SK-N-SH treated with all-trans-retinoic acid at 6 μM for 48 hours (cell line): ENCODE measurements around the gene RNF208.

Experiments
- ATAC-seq: fragments of 200-7000 bp; cut with Tn5 transposase; 3 replicates; pipeline ENCODE4 v1.9.1; 2020; ENCODE audit warnings: mild to moderate bottlenecking, moderate library complexity
- CSDC2 ChIP-seq: fragments of 250-450 bp; sonication (Bioruptor Pico); IDR thresholded peaks from 2 replicates; pipeline ENCODE4 v1.5.0; 2020; ENCODE audit warnings: mild to moderate bottlenecking, moderate library complexity
- GLIS3 ChIP-seq: fragments of 250-450 bp; sonication (Bioruptor Pico); IDR thresholded peaks from 2 replicates; pipeline ENCODE4 v1.5.0; 2020; ENCODE audit warnings: mild to moderate bottlenecking, moderate library complexity
- ISL1 ChIP-seq: fragments of 250-450 bp; sonication (Bioruptor Pico); IDR thresholded peaks from 2 replicates; pipeline ENCODE4 v2.1.2; 2022; ENCODE audit warnings: mild to moderate bottlenecking, moderate library complexity
- PPARA ChIP-seq: fragments of 250-450 bp; sonication (Bioruptor Pico); IDR thresholded peaks from 2 replicates; pipeline ENCODE4 v1.5.0; 2020; ENCODE audit warnings: mild to moderate bottlenecking, borderline replicate concordance
- TCF4 ChIP-seq: fragments of 250-450 bp; sonication (Bioruptor Pico); IDR thresholded peaks from 2 replicates; pipeline ENCODE4 v1.8.0; 2021; ENCODE audit warnings: mild to moderate bottlenecking, moderate library complexity, borderline replicate concordance
- ZC3H10 ChIP-seq: fragments of 250-450 bp; sonication (Bioruptor Pico); IDR thresholded peaks from 2 replicates; pipeline ENCODE4 v1.5.1; 2021; ENCODE audit warnings: mild to moderate bottlenecking, moderate library complexity
- ZFP30 ChIP-seq: fragments of 450-650 bp; formaldehyde crosslinking; IDR thresholded peaks from 2 replicates; pipeline ENCODE4 v1.5.0; 2022; ENCODE audit warnings: mild to moderate bottlenecking, moderate library complexity
- ZNF70 ChIP-seq: fragments of 450-650 bp; formaldehyde crosslinking; IDR thresholded peaks from 2 replicates; pipeline ENCODE4 v1.5.0; 2020; ENCODE audit warnings: mild to moderate bottlenecking, moderate library complexity
- ZNF8 ChIP-seq: fragments of 450-650 bp; formaldehyde crosslinking; IDR thresholded peaks from 2 replicates; pipeline ENCODE4 v1.5.0; 2020; ENCODE audit warnings: mild to moderate bottlenecking, moderate library complexity
- TF ChIP-seq, protein P1 (sequence below): fragments of 250-450 bp; sonication (Bioruptor Pico); IDR thresholded peaks from 2 replicates; pipeline ENCODE4 v1.5.0; 2020; ENCODE audit warnings: mild to moderate bottlenecking, moderate library complexity
- TF ChIP-seq, protein P2 (sequence below): fragments of 250-450 bp; sonication (Bioruptor Pico); IDR thresholded peaks from 2 replicates; pipeline ENCODE4 v1.5.1; 2021; ENCODE audit warnings: mild to moderate bottlenecking, moderate library complexity
- TF ChIP-seq, protein P3 (sequence below): fragments of 250-450 bp; sonication (Bioruptor Pico); IDR thresholded peaks from 2 replicates; pipeline ENCODE4 v1.8.0; 2021; ENCODE audit warnings: low read depth, mild to moderate bottlenecking, moderate library complexity, borderline replicate concordance
- TF ChIP-seq, protein P4 (sequence below): fragments of 250-450 bp; sonication (Bioruptor Pico); IDR thresholded peaks from 2 replicates; pipeline ENCODE4 v1.8.0; 2020; ENCODE audit warnings: mild to moderate bottlenecking, moderate library complexity, borderline replicate concordance

Gene RNF208

DNA sequence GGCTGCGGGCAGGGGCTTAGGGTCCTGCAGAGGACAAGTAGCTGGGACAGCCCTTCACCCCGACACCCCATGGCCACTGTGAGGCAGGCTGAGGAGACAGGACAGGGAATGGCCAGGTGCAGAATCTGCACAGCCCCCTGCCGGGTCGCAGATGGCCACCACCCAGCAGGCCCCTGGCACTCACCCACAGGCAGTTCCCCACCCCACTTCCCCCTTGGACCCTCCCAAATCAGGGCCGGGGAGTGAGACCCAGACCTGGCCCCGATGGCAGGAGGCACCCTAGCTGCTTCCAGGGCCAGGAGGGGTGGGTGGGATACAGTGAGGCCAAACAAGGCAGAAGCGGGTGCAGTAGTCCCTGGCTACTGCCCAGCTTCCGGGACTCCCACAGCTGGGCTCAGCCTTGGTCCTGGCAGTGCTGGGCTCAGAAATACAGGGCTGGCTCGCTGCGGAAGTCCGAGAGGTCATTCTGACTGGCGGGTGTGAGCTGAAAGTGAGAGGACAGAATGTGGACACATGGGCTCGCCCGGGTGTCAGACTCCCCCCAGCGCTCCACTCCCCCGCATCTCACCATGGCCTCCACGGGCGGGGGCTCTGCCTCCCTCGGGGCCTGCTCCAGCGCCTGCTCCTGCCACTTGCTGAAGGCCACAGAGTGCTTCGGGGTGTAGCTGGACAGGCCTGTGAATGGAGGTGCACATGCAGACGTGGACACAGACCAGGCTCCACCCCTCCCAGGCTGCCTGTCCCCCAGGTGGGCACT lies 30.2 kb downstream of the RNF208 start:
- TF ChIP-seq, protein P1, sequence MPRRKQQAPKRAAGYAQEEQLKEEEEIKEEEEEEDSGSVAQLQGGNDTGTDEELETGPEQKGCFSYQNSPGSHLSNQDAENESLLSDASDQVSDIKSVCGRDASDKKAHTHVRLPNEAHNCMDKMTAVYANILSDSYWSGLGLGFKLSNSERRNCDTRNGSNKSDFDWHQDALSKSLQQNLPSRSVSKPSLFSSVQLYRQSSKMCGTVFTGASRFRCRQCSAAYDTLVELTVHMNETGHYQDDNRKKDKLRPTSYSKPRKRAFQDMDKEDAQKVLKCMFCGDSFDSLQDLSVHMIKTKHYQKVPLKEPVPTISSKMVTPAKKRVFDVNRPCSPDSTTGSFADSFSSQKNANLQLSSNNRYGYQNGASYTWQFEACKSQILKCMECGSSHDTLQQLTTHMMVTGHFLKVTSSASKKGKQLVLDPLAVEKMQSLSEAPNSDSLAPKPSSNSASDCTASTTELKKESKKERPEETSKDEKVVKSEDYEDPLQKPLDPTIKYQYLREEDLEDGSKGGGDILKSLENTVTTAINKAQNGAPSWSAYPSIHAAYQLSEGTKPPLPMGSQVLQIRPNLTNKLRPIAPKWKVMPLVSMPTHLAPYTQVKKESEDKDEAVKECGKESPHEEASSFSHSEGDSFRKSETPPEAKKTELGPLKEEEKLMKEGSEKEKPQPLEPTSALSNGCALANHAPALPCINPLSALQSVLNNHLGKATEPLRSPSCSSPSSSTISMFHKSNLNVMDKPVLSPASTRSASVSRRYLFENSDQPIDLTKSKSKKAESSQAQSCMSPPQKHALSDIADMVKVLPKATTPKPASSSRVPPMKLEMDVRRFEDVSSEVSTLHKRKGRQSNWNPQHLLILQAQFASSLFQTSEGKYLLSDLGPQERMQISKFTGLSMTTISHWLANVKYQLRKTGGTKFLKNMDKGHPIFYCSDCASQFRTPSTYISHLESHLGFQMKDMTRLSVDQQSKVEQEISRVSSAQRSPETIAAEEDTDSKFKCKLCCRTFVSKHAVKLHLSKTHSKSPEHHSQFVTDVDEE (CRISPR knock-in tag) = no peak
- no peak for TF ChIP-seq CSDC2 (CRISPR knock-in tag)
- no peak for TF ChIP-seq GLIS3 (CRISPR knock-in tag)
- no peak for ATAC-seq

DNA sequence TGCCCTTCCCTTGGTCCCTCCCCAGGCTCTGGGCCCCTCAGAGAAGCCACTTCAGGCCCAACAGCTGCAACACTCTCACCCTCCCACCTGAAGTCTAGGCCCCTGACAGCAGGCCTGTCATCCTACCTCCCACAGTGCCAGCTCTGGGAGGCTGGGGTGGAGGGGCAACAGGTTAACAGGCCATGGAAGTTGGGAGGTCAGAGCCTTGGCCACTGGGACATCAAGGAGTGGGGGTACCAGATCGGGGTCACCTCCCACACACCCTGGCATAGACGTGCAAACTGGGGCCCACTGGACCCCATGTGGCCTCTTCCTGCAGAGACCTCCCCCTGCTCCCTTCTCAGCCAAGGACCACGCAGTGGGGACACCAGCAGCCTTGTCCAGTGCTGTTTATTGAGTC lies 30.8 kb downstream of the RNF208 start:
- ATAC-seq = no peak

DNA sequence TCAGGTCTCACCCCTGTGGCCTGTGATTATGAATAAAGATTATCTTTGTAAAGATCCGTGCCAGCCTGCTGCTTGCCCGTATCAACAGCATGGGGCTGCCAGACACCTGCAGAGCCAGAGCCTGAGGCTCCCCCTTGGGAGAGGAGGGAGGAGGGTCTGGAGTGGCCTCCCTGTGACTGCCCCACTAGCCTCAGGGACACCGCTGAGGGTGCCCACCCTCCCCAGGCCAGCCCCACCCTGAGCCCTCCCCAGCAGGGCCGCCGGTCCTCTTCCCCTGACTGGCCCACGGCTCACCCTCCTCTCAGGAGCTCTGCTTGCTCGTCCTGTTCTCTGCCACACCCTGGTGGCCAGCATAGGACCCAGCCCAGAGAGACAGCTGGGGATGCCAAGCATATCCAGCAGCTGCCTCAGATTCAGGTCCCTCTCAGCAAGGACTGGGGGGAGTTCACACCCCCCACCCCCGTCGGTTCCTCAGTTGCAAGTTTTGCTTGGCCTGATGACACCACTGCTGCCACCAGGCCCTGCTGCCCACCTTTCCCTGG lies 31.7 kb downstream of the RNF208 start:
- TF ChIP-seq, protein P2, sequence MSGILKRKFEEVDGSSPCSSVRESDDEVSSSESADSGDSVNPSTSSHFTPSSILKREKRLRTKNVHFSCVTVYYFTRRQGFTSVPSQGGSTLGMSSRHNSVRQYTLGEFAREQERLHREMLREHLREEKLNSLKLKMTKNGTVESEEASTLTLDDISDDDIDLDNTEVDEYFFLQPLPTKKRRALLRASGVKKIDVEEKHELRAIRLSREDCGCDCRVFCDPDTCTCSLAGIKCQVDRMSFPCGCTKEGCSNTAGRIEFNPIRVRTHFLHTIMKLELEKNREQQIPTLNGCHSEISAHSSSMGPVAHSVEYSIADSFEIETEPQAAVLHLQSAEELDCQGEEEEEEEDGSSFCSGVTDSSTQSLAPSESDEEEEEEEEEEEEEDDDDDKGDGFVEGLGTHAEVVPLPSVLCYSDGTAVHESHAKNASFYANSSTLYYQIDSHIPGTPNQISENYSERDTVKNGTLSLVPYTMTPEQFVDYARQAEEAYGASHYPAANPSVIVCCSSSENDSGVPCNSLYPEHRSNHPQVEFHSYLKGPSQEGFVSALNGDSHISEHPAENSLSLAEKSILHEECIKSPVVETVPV (CRISPR knock-in tag) = no peak
- TF ChIP-seq ISL1 (CRISPR knock-in tag) = no peak
- TF ChIP-seq ZNF70 (CRISPR knock-in tag) = no peak
- TF ChIP-seq, protein P3, sequence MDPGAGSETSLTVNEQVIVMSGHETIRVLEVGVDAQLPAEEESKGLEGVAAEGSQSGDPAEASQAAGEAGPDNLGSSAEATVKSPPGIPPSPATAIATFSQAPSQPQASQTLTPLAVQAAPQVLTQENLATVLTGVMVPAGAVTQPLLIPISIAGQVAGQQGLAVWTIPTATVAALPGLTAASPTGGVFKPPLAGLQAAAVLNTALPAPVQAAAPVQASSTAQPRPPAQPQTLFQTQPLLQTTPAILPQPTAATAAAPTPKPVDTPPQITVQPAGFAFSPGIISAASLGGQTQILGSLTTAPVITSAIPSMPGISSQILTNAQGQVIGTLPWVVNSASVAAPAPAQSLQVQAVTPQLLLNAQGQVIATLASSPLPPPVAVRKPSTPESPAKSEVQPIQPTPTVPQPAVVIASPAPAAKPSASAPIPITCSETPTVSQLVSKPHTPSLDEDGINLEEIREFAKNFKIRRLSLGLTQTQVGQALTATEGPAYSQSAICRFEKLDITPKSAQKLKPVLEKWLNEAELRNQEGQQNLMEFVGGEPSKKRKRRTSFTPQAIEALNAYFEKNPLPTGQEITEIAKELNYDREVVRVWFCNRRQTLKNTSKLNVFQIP (CRISPR knock-in tag) = no peak
- TF ChIP-seq PPARA (CRISPR knock-in tag) = no peak
- TF ChIP-seq TCF4 (CRISPR knock-in tag) = no peak
- no peak for TF ChIP-seq GLIS3 (CRISPR knock-in tag)
- TF ChIP-seq ZC3H10 = no peak
- no peak for TF ChIP-seq ZFP30 (CRISPR knock-in tag)
- ATAC-seq = no peak

More for the DNA sequence above, 30.8 kb downstream of the RNF208 start:
- TF ChIP-seq, protein P3 (CRISPR knock-in tag) = no peak
- no peak for TF ChIP-seq PPARA (CRISPR knock-in tag)
- TF ChIP-seq ZC3H10 = no peak
- TF ChIP-seq CSDC2 (CRISPR knock-in tag) = no peak
- TF ChIP-seq, protein P4, sequence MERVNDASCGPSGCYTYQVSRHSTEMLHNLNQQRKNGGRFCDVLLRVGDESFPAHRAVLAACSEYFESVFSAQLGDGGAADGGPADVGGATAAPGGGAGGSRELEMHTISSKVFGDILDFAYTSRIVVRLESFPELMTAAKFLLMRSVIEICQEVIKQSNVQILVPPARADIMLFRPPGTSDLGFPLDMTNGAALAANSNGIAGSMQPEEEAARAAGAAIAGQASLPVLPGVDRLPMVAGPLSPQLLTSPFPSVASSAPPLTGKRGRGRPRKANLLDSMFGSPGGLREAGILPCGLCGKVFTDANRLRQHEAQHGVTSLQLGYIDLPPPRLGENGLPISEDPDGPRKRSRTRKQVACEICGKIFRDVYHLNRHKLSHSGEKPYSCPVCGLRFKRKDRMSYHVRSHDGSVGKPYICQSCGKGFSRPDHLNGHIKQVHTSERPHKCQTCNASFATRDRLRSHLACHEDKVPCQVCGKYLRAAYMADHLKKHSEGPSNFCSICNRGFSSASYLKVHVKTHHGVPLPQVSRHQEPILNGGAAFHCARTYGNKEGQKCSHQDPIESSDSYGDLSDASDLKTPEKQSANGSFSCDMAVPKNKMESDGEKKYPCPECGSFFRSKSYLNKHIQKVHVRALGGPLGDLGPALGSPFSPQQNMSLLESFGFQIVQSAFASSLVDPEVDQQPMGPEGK (CRISPR knock-in tag) = no peak
- no peak for TF ChIP-seq ZFP30 (CRISPR knock-in tag)
- TF ChIP-seq, protein P1 (CRISPR knock-in tag) = no peak
- no peak for TF ChIP-seq ZNF8 (CRISPR knock-in tag)
- TF ChIP-seq, protein P2 (CRISPR knock-in tag) = no peak
